Measurements from ENCODE around the gene RAD51C.

DNA sequence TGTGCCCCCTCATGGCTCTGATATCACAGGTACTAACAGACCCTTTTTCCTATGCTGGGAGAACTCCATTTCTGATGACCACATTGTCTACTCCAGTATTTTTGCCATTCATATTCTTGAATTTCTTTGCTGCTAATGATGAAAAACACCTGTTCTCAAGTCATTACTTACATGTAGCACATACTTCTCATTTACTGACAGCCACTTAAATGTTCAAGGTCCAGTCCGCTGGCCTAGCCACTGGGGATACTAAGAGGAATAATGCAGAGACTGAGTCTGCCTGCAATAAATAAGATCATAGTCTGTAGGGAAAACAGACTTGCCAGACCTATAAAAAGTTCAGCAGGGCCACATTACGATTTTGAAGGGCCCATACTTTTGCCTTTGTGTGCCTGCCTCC is 28.1 kb upstream of the RAD51C start:
- TF ChIP-seq, protein P1, sequence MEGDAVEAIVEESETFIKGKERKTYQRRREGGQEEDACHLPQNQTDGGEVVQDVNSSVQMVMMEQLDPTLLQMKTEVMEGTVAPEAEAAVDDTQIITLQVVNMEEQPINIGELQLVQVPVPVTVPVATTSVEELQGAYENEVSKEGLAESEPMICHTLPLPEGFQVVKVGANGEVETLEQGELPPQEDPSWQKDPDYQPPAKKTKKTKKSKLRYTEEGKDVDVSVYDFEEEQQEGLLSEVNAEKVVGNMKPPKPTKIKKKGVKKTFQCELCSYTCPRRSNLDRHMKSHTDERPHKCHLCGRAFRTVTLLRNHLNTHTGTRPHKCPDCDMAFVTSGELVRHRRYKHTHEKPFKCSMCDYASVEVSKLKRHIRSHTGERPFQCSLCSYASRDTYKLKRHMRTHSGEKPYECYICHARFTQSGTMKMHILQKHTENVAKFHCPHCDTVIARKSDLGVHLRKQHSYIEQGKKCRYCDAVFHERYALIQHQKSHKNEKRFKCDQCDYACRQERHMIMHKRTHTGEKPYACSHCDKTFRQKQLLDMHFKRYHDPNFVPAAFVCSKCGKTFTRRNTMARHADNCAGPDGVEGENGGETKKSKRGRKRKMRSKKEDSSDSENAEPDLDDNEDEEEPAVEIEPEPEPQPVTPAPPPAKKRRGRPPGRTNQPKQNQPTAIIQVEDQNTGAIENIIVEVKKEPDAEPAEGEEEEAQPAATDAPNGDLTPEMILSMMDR (IDR thresholded peaks at IDR 0.05; ENCODE audit: poor library complexity), result no peak
- no peak for TF ChIP-seq EZH2 (IDR thresholded peaks at IDR 0.05; ENCODE audit: borderline replicate concordance)

All from hepatocyte (in vitro differentiated cells).